Mammary microvascular endothelial cell (primary cell): ENCODE results near the gene CCDC181. TPM values are rescaled to one million over a fixed set of nuclear protein-coding genes. Genes with fewer than 3 reads are reported as not detected.

Experiments
- total RNA-seq: library from RNA; depleted of rRNA; stranded (reverse); fragments of >200 nt; gene quantifications from 2 replicates; pipeline ENCODE4 v1.2.3, GENCODE V29; 2015

Gene CCDC181
- not detected in 2 replicates for total RNA-seq

GRCh38 chr1:169427081-169427641 is at the start of gene CCDC181:
CCDC181 (minus strand) TSS chr1:169427474; CDS start chr1:169424927, 2,547 bp downstream.

GRCh38 chr1:169367686-169368405 is 59.4 kb downstream of the CCDC181 start, which contains the start of the genes BLZF1 and NME7:
BLZF1 (plus strand) TSS chr1:169368195; CDS start chr1:169369523, 1,328 bp downstream.
NME7 (minus strand) TSS chr1:169367797; CDS start chr1:169367710, 87 bp downstream.

Other genes with a start within 250 kb of the CCDC181 start
- gene NME7, start 59.7 kb downstream of the CCDC181 start, total RNA-seq: 22.9 and 32.2 TPM in 2 replicates
- 20.1 and 25.3 TPM in 2 replicates for gene BLZF1, start 59.3 kb downstream of the CCDC181 start, total RNA-seq
- gene SLC19A2, start 58.5 kb upstream of the CCDC181 start, total RNA-seq: 6.1 and 6.2 TPM in 2 replicates
- not detected in 2 replicates for gene F5, start 159.0 kb upstream of the CCDC181 start, total RNA-seq
- gene SELP, start 202.7 kb upstream of the CCDC181 start, total RNA-seq: 0.49 and 0.67 TPM in 2 replicates